Kidney (tissue), 14 donors: ENCODE measurements around the gene RND2. TPM values are rescaled to one million over a fixed set of nuclear protein-coding genes. Genes with fewer than 3 reads are reported as not detected.

ENCODE experiments used
- DNase-seq, 5 donors: peaks; one replicate each; pipeline ENCODE4 v3.0.0-alpha.2; 2013 to 2020
- FAIRE-seq: peaks from 2 replicates; lab custom pipeline; 2012; peaks lifted over from hg19 to GRCh38; lab: Jason Lieb, UNC
- H3K27ac ChIP-seq, 2 donors: one replicate each; pipeline ENCODE4 v1.7.0; 2013; ENCODE audit warnings: low read depth in 2 of 2, low read length in 2 of 2, inconsistent platforms in 1 of 2
- H3K27me3 ChIP-seq: one replicate; pipeline ENCODE4 v1.7.1; 2013; ENCODE audit warnings: low read length, inconsistent platforms; ENCODE audit not compliant: control insufficient read depth, insufficient read depth
- H3K36me3 ChIP-seq, 3 donors: one replicate each; pipeline versions ENCODE4 v1.7.0 to v1.7.1; 2013; ENCODE audit warnings: low read length in 3 of 3, control low read depth in 1 of 3, inconsistent platforms in 1 of 3; ENCODE audit not compliant: insufficient read depth in 3 of 3, control insufficient read depth in 2 of 3
- H3K4me1 ChIP-seq, 3 donors: one replicate each; pipeline versions ENCODE4 v1.7.0 to v1.7.1; 2013; ENCODE audit warnings: low read length in 3 of 3, inconsistent platforms in 1 of 3, low read depth in 1 of 3; ENCODE audit not compliant: control insufficient read depth in 2 of 3, insufficient read depth in 2 of 3
- H3K4me3 ChIP-seq, 3 donors: one replicate each; pipeline versions ENCODE4 v1.7.0 to v1.8.1; 2013; ENCODE audit warnings: low read length in 3 of 3, control low read depth in 1 of 3, inconsistent platforms in 1 of 3
- H3K9ac ChIP-seq, 3 donors: one replicate each; pipeline versions ENCODE4 v1.7.0 to v1.7.1; 2013; ENCODE audit warnings: low read length in 3 of 3, control low read depth in 1 of 3, inconsistent platforms in 1 of 3
- H3K9me3 ChIP-seq, 3 donors: one replicate each; pipeline versions ENCODE4 v1.7.0 to v1.7.1; 2013; ENCODE audit warnings: low read length in 3 of 3, control low read depth in 1 of 3, inconsistent platforms in 1 of 3; ENCODE audit not compliant: control insufficient read depth in 2 of 3, insufficient read depth in 1 of 3
- CTCF ChIP-seq: IDR thresholded peaks from 3 replicates; pipeline ENCODE4 v1.5.1; 2012; ENCODE audit warnings: mild to moderate bottlenecking, moderate library complexity, borderline replicate concordance; ENCODE audit not compliant: insufficient read depth; ENCODE audit errors: extremely low read depth
- intact Hi-C: fragments of 100-400 bp; cut with DNase I; formaldehyde crosslinking; loops from one replicate; pipeline ENCODE4 v1.11.1; 2022
- polyA plus RNA-seq: library from polyadenylated mRNA; stranded (reverse); fragments of 350-450 nt; fragmentation: Illumina TruSeq; extraction: RNeasy Lipid Tissue Mini Kit (QIAGEN cat#74804); gene quantifications from one replicate; pipeline ENCODE4 v1.2.3, GENCODE V29; 2014; ENCODE audit warnings: low read depth, low replicate concordance; ENCODE audit not compliant: insufficient read depth
- total RNA-seq: library from RNA; stranded (reverse); fragmentation: NEBNext Ultra II Directional; extraction: Animal tissue kit (Norgen Biotek cat#: 25700); gene quantifications from one replicate; pipeline ENCODE4 v1.2.1, GENCODE V29; 2021
- donor health status: control.
- donor health status: control.
- donor health status: control.
- donor health status: control.
- donor health status: control.
- donor health status: DM: yes; HTN: yes; CAD: no.
- donor health status: Normal renal cell carcinoma (clear cell type).

RND2 gene
- total and polyA plus RNA-seq, 2 donors from 2014 or later, result 0.63 to 2.3 TPM

- peaks cover 0 to 16% (median 0%) of the 10 kb centered on the region in 3 donors for H3K4me1 ChIP-seq
- H3K27ac ChIP-seq, result no peak overlapping the region
- FAIRE-seq (no peak), DNase-seq (no peak)
- no peaks in the 10 kb centered on the region for H3K9me3 ChIP-seq
- H3K4me3 ChIP-seq, result peak overlapping the region in 1 of 3 donors; percentile 59
- no peak for TF ChIP-seq CTCF
- intact Hi-C loops, result no loop called here
- peaks cover 0 to 6% (median 2%) of the 10 kb centered on the region in 3 donors for H3K36me3 ChIP-seq
- H3K27me3 ChIP-seq, result no peaks in the 10 kb centered on the region
- no peak overlapping the region for H3K9ac ChIP-seq
These were observed 42.8 kb upstream of the RND2 start for GRCh38 chr17:42982266-42982665.

- FAIRE-seq, result no peak
- TF ChIP-seq CTCF, result no peak
- H3K4me3 ChIP-seq, result no peak overlapping the region
These were observed 39.8 kb upstream of the RND2 start for GRCh38 chr17:42985225-42985624.

GRCh38 chr17:42989141-42989540, 35.9 kb upstream of the RND2 start:
- DNase-seq, result no peak

More at GRCh38 chr17:42985225-42985624, 39.8 kb upstream of the RND2 start:
- no peak for DNase-seq
- Histone ChIP-seq H3K36me3 (peaks cover 0 to 21% (median 19%) of the 10 kb centered on the region in 3 donors), H3K27me3 (no peaks in the 10 kb centered on the region), H3K9ac (no peak overlapping the region), H3K4me1 (peaks cover 0 to 7% (median 0%) of the 10 kb centered on the region in 3 donors), H3K27ac (no peak overlapping the region), H3K9me3 (no peaks in the 10 kb centered on the region)
- intact Hi-C loops, result no loop called here

More at GRCh38 chr17:42989141-42989540, 35.9 kb upstream of the RND2 start:
- peaks cover 7 to 38% (median 37%) of the 10 kb centered on the region in 3 donors for H3K36me3 ChIP-seq
- FAIRE-seq, result no peak
- no peak for TF ChIP-seq CTCF
- no peak overlapping the region for H3K4me3 ChIP-seq
- intact Hi-C loops, result no loop called here
- no peaks in the 10 kb centered on the region for H3K27me3 ChIP-seq
- H3K9me3 ChIP-seq, result no peaks in the 10 kb centered on the region
- H3K9ac ChIP-seq, result no peak overlapping the region
- H3K4me1 ChIP-seq, result no peaks in the 10 kb centered on the region
- no peak overlapping the region for H3K27ac ChIP-seq
